C1 segment of cervical spinal cord (tissue), 14 donors: ENCODE measurements around the gene RASA3.
A peak's percentile ranks its signal among the peaks of the same experiment; 100 is the strongest.

Experiments used
- DNase-seq, 14 donors: peaks; one replicate each; lab custom pipeline; 2025; lab: John Stamatoyannopoulos, UW

The RASA3 gene

GRCh38 chr13:114068656-114069318 lies 63.6 kb downstream of the RASA3 start:
- DNase-seq = no peak

GRCh38 chr13:114067886-114068651 lies 64.4 kb downstream of the RASA3 start:
- DNase-seq = peak in 3 of 14 donors; percentile 24 to 47 (median 40)

GRCh38 chr13:114067381-114067885 lies 65.0 kb downstream of the RASA3 start:
- DNase-seq = no peak

- DNase-seq = no peak
Measured at GRCh38 chr13:114066956-114067355, 65.5 kb downstream of the RASA3 start.

- no peak for DNase-seq
Measured at GRCh38 chr13:114065926-114066774, 66.3 kb downstream of the RASA3 start.

GRCh38 chr13:114065141-114065925 lies 67.1 kb downstream of the RASA3 start:
- peak in 13 of 14 donors; percentile 28 to 96 (median 79) for DNase-seq

- peak in 11 of 14 donors; percentile 45 to 88 (median 78) for DNase-seq
Measured at GRCh38 chr13:114064450-114065140, 67.8 kb downstream of the RASA3 start.

GRCh38 chr13:114063545-114064449 lies 68.6 kb downstream of the RASA3 start:
- DNase-seq = peak in 4 of 14 donors; percentile 20 to 83 (median 52)

GRCh38 chr13:114062754-114063153 lies 69.7 kb downstream of the RASA3 start:
- DNase-seq = no peak

- DNase-seq = no peak
Measured at GRCh38 chr13:114062341-114062740, 70.1 kb downstream of the RASA3 start.

- DNase-seq = no peak
Measured at GRCh38 chr13:114061744-114062143, 70.7 kb downstream of the RASA3 start.

- no peak for DNase-seq
Measured at GRCh38 chr13:114061047-114061446, 71.4 kb downstream of the RASA3 start.

GRCh38 chr13:114059946-114060860 lies 72.2 kb downstream of the RASA3 start:
- no peak for DNase-seq

GRCh38 chr13:114059428-114059827 lies 73.0 kb downstream of the RASA3 start:
- DNase-seq = no peak

- DNase-seq = no peak
Measured at GRCh38 chr13:114058051-114058867, 74.2 kb downstream of the RASA3 start.

GRCh38 chr13:114057166-114058050 lies 75.0 kb downstream of the RASA3 start:
- no peak for DNase-seq
